Vagina (tissue), 2 donors: Measurements from ENCODE around the gene RHBDL3.

Source experiments
- POLR2A ChIP-seq, 2 donors: fragments of 450-650 bp; IDR thresholded peaks; one replicate each; pipeline ENCODE4 v1.6.1; 2017; ENCODE audit warnings: antibody characterized with exemption in 2 of 2, mild to moderate bottlenecking in 2 of 2, moderate library complexity in 2 of 2
- TF ChIP-seq, protein P1 (sequence below), 3 experiments: fragments of 450-650 bp in 2 of 3; fragments of 200-600 bp in 1 of 3; sonication (generic) in 1 of 3; IDR thresholded peaks; one replicate each; pipeline ENCODE4 v1.5.1; 2017 to 2019; ENCODE audit warnings: antibody characterized with exemption in 3 of 3, mild to moderate bottlenecking in 2 of 3, moderate library complexity in 2 of 3

DNA sequence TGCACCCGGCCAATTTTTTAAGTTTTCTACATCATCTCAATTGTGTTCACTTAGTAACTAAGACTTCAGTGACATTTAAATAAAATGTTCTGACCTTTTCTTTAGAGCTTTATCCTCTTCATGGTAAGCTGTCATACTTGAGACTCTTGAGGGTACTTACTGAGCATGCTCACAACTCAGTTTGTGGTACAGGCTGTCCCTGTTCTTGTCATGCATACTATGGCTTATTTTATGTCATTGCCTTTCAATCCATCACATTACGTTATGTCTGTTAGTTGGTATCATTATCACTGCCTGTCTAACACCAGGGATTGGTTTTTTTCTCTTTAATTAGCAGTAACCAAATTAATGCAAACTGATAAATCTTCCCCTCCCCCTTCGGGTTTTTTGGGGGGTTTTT, 41.9 kb upstream of the RHBDL3 start:
- TF ChIP-seq POLR2A (IDR thresholded peaks at IDR 0.05): no peak
- TF ChIP-seq, protein P1, sequence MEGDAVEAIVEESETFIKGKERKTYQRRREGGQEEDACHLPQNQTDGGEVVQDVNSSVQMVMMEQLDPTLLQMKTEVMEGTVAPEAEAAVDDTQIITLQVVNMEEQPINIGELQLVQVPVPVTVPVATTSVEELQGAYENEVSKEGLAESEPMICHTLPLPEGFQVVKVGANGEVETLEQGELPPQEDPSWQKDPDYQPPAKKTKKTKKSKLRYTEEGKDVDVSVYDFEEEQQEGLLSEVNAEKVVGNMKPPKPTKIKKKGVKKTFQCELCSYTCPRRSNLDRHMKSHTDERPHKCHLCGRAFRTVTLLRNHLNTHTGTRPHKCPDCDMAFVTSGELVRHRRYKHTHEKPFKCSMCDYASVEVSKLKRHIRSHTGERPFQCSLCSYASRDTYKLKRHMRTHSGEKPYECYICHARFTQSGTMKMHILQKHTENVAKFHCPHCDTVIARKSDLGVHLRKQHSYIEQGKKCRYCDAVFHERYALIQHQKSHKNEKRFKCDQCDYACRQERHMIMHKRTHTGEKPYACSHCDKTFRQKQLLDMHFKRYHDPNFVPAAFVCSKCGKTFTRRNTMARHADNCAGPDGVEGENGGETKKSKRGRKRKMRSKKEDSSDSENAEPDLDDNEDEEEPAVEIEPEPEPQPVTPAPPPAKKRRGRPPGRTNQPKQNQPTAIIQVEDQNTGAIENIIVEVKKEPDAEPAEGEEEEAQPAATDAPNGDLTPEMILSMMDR (IDR thresholded peaks at IDR 0.05): no peak
